Keratinocyte (primary cell): ENCODE results near the gene FAM78A.

Experiments
- EZH2 ChIP-seq: IDR thresholded peaks from one replicate; pipeline ENCODE4 v1.6.1; 2012; ENCODE audit warnings: inconsistent platforms, mild to moderate bottlenecking, low read length, moderate library complexity
- TF ChIP-seq, protein P1 (sequence below), 3 experiments: IDR thresholded peaks in 1 of 3; conservative IDR thresholded peaks in 1 of 3; optimal IDR thresholded peaks in 1 of 3; 2 replicates in 2 of 3; 3 replicates in 1 of 3; pipeline versions ENCODE3 to v1.5.1; 2011; ENCODE audit warnings: low read length in 3 of 3, mild to moderate bottlenecking in 3 of 3, moderate library complexity in 2 of 3, control low read depth in 1 of 3, inconsistent platforms in 1 of 3; ENCODE audit not compliant: insufficient read depth in 2 of 3; ENCODE audit errors: extremely low read depth in 1 of 3

- TF ChIP-seq, protein P1, sequence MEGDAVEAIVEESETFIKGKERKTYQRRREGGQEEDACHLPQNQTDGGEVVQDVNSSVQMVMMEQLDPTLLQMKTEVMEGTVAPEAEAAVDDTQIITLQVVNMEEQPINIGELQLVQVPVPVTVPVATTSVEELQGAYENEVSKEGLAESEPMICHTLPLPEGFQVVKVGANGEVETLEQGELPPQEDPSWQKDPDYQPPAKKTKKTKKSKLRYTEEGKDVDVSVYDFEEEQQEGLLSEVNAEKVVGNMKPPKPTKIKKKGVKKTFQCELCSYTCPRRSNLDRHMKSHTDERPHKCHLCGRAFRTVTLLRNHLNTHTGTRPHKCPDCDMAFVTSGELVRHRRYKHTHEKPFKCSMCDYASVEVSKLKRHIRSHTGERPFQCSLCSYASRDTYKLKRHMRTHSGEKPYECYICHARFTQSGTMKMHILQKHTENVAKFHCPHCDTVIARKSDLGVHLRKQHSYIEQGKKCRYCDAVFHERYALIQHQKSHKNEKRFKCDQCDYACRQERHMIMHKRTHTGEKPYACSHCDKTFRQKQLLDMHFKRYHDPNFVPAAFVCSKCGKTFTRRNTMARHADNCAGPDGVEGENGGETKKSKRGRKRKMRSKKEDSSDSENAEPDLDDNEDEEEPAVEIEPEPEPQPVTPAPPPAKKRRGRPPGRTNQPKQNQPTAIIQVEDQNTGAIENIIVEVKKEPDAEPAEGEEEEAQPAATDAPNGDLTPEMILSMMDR (optimal IDR thresholded peaks at IDR 0.05 in 1 of 3, IDR thresholded peaks at IDR 0.05 in 1 of 3, conservative IDR thresholded peaks at IDR 0.05 in 1 of 3; ENCODE audit: extremely low read depth in 1 of 3, insufficient read depth in 2 of 3, low read length in 3 of 3), result no peak
- TF ChIP-seq EZH2, result no peak
Measured at GRCh38 chr9:131240047-131240921, 36.0 kb downstream of the FAM78A start.
